HuH-7.5 (cell line): Measurements from ENCODE around the gene C16orf95.

Experiments
- DNase-seq: peaks from one replicate; pipeline ENCODE4 v3.0.0; 2011; ENCODE audit warnings: low spot score

Gene C16orf95

DNA sequence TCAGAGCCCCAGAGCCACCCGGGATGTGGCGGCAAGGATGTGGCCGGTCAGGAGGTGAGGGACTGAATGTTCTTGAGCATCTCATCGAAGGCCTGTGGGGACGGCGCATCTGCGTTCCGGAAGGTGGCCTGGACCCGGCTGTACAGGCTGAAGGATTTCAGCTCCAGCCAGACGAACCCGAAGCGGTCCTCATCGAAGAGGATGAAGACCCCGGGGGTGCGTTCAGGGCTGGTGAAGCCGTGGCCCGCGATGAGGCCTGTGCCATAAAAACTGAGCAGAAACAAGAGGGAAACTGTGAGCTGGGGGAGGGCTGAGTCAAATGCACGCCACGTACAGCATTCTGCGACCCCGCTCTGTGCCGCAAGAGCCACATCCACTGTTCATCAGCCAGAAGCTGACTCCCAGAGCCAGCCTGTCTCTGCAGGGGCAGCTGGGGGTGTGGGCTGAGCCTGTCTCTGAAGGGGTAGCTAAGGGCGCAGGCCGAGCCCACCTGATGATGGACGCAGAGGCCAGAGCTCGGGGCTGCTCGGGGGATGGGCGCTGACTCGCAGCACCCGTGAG is 14.1 kb upstream of the C16orf95 start:
- DNase-seq, result no peak

DNA sequence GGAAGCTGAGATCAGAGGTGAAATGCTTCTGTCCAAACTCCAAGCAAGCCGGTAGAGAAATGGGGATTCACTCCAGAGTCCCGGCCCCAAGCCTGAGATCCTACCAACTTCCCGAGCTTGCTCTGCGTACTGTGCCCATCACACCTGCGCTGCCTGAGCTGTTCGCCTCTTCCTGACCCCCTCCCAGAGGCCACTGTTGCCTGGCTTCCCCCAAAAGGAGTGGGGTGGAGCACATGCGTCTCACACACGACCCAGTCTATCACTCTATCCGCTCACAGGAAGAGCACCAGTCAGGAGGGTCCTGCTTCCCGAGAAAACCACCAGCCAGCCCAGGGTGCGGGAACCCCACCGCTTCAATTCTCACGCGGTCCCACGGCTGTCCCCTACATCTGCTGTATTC is 13.5 kb upstream of the C16orf95 start:
- no peak for DNase-seq

- no peak for DNase-seq
Observed at GRCh38 chr16:87330257-87330624, 13.0 kb upstream of the C16orf95 start.

GRCh38 chr16:87329436-87330256 is 12.5 kb upstream of the C16orf95 start:
- no peak for DNase-seq

- no peak for DNase-seq
Observed at GRCh38 chr16:87328846-87329245, 11.7 kb upstream of the C16orf95 start.

DNA sequence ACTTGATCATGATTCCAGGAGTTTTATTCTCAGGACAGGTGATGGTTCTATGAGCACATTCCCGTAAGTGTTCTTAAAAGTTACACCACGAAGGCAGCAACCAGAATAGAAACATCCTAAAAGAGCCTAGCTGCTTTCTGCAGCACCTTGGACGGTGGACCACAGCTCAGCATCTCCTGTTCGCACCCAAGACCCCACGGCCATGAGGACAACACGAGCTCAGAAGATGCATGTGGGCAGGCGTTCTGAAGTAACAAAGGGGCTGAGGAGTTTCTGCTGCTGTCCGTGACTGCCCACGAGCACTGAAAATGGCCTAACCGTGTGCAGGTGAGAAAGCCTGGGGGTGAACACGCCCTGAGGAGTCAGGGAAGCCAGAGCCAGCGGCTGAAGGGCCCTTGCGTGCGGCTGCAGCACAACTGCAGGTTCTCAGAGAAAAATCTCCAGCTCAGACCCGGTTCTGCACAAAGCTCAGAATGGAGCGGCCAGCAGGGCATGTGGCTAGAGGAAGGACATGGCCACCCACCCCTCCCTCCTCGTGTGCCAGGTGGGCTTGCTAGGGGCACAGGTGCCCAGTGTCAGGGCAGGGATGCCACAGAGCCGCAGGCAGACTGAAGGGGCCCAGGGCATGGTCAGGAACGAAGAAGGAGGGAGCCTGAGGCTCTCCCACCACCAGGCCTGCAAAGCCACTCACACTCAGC is 10.8 kb upstream of the C16orf95 start:
- DNase-seq, result no peak

- no peak for DNase-seq
Observed at GRCh38 chr16:87326151-87326571, 9.0 kb upstream of the C16orf95 start.

DNA sequence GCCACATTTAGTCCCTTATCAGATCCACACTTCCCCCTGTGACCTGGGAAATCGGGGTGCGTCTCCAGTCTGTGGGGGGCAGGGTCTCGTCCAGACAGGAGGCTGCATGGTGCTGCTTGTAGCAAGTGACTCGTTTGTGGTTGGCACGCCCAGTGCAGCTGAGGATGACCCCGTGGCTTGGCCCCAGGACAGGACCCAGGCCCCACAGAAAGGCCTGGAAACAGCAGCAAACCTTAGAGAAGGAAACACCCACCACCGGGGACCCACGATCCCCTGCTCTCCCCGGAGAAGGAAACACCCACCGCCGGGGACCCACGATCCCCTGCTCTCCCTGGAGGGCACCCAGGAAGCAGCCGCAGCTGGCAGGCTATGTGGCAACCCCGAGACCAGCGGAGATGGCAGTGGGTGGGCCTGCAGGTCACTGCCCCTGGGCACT is 8.2 kb upstream of the C16orf95 start:
- DNase-seq, result no peak

GRCh38 chr16:87324411-87325275 is 7.5 kb upstream of the C16orf95 start:
- DNase-seq, result peak; percentile 94

- DNase-seq, result no peak
Observed at GRCh38 chr16:87323727-87324410, 6.7 kb upstream of the C16orf95 start.

DNA sequence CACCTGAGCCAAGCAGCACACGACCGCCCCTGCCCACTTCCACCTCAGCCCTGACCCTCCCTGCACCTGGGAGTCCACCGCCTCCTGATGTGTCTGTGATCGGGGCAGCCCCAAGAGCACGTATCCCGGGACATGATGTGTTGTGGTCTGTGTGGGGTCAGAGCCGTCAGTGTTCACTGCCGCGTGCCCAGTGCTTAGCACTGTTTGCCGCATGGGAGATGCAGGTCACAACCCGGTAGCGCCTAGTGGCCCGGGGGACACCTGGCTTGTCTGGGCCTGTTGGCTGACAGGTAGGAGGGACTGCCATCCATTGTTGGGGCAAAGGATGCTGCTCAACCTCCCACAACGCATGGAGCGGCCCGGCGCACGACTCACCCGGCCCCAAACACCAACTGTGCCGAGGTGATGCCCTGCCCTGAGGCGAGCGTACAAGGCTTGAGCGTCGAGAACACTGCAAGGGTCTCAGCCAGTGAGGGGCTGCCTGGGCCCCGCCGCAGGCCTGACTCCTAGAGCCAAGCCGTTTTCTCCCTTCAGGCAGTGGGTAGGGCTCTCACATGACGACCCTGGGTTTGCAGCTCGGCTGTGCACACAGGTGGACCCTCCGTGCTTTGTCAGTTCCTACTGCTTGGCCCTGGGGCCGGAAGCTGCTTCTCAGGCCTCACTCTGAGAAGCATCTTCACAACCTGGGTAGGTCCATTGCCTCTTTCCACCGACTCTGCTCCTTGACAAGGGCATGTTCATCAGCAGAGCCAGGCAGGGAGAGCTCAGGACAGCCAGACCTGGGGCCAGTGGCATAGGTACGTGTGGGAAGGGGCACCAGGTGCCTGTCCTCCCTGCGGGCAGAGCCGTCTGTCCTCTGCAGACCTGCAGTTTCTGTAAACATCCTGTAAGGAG is 5.9 kb upstream of the C16orf95 start:
- DNase-seq, result no peak

- no peak for DNase-seq
Observed at GRCh38 chr16:87322360-87322759, 5.2 kb upstream of the C16orf95 start.

DNA sequence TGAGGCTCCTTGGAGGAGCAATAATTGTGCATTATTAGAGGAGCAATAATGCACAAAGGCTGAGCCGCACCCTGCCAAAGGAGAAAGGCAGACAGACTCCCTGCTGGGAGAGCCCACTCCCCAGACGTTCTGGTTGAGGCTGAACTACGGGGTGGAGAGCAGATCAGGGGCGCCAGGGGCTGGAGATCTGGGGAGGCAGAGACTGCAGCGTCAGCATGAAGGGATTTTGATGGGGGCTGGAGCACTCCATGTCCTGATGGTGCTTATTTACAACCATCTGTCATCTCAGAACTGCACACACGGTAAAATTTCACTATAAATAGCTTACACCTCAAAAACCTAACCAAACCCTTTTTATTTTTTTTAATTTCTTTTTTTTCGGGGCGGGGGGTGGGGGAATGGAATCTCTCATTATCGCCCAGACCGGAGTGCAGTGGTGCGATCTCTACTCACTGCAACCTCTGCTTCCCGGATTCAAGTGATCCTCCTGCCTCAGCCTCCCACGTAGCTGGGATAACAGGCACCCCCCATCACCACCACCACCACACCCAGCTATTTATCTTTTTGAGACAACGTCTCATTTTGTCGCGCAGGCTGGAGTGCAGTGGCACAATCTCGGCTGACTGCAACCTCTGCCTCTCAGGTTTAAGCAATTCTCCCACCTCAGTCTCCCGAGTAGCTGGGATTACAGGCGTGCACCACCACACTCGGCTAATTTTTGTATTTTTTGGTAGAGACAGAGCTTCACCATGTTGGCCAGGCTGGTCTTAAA is 4.3 kb upstream of the C16orf95 start:
- no peak for DNase-seq

GRCh38 chr16:87320510-87321227 is 3.5 kb upstream of the C16orf95 start:
- no peak for DNase-seq

GRCh38 chr16:87319997-87320491 is 2.9 kb upstream of the C16orf95 start:
- no peak for DNase-seq

GRCh38 chr16:87319011-87319410 is 1.8 kb upstream of the C16orf95 start:
- DNase-seq, result no peak

- peak; percentile 84 for DNase-seq
Observed at GRCh38 chr16:87317750-87318644, 805 bp upstream of the C16orf95 start.

DNA sequence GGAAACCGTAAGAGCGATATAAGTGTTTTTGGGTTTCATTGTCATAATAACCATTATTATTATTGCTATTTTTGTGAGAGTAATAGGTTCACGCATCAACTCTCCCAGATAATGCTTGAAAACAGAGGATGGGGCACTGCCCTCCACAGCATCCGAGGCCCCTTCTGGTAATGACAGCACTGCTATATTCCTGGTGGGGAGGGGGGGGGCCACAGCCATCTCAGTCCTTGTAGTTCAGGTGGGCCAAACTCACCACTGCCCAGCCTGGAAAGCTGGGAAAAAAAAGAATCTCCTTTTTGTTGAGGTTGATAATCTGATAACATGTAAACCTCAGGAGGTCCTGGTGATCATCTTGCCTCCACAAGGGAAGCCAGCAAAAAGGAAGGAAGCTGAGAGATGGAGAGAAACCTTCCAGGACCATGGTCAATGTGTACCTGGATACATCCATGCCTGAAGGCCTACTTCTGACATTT is 706 bp downstream of the C16orf95 start:
- no peak for DNase-seq
